GOT3 (cell line): ENCODE measurements around the gene CDKL4.
"Not testable (repeated sequence)": the region's sequence is repeated elsewhere in the genome, so short reads cannot be mapped to it uniquely, and the experiment has no call there.

Experiments
- DNase-seq: peaks from one replicate; lab custom pipeline; 2025; ENCODE audit warnings: mixed read lengths; lab: John Stamatoyannopoulos, UW

CDKL4 gene

DNA sequence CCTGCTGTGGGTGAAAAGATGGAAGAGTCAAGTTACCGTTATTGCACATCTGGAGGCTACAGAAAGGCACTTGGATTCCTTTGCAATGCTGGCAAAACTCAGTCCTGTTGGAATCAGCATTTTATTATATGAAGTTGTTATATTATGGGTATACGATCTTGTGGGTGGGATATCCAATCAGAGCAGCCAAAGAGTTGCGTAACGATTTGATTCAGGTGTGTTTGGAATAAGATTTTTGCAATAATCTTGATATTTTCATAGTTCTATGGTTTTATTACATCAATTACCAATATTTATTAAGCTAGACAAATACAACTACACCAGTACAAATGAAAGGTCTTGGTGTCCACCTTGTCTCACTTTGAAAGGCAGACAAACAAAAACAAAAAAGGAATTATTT lies 65.0 kb downstream of the CDKL4 start:
- DNase-seq = no peak

- DNase-seq = no peak
Measured at GRCh38 chr2:39176997-39177396, 66.8 kb downstream of the CDKL4 start.

GRCh38 chr2:39175026-39175812 lies 68.6 kb downstream of the CDKL4 start:
- DNase-seq = no peak

- DNase-seq = no peak
Measured at GRCh38 chr2:39174022-39174421, 69.7 kb downstream of the CDKL4 start.

DNA sequence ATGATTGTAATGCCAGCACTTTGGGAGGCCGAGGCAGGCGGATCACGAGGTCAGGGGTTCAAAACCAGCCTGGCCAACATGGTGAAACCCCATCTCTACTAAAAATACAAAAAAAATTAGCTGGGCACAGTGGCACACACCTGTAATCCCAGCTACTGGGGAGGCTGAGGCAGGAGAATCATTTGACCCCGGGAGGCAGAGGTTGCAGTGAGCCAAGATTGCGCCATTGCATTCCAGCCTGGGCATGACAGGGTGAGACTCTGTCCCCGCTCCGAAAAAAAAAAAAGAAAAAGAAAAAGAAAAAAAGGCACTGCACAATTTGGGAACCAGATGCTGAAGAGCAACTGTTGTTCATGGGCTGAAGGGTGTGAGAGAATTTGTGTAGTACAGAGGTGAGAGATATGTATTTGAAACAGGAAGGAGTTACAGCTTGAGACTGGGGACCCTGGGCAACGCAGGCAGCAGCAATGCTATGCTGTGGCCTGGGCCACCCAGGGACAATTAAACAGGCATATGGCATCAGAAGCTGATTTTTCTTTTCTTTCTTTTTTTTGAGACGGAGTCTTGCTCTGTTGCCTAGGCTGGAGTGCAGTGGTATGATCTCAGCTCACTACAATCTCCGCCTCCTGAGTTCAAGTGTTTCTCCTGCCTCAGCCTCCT lies 71.6 kb downstream of the CDKL4 start:
- DNase-seq = not testable (repeated sequence)

- DNase-seq = no peak
Measured at GRCh38 chr2:39171621-39172020, 72.1 kb downstream of the CDKL4 start.

GRCh38 chr2:39164089-39164488 lies 79.7 kb downstream of the CDKL4 start:
- DNase-seq = no peak

DNA sequence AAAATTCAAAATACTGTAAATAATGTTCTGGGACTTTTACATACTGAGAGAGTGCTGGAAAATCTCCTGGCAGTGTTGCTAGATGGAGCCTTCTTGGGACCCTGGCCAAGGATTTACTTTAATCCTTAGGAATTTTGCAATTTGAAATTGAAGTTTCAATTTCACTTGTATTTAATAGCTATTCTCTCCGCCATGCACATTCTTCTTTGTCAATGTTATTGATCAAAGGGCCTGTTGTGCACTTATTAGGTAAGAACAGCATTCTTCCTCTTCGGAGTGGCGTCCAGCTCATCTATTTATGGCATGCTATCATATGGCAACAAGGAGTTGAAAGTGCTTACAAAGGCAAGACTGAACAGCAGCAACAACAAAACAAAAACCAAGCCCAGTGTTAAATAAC lies 82.8 kb downstream of the CDKL4 start:
- DNase-seq = no peak

GRCh38 chr2:39159283-39159682 lies 84.5 kb downstream of the CDKL4 start:
- DNase-seq = no peak

DNA sequence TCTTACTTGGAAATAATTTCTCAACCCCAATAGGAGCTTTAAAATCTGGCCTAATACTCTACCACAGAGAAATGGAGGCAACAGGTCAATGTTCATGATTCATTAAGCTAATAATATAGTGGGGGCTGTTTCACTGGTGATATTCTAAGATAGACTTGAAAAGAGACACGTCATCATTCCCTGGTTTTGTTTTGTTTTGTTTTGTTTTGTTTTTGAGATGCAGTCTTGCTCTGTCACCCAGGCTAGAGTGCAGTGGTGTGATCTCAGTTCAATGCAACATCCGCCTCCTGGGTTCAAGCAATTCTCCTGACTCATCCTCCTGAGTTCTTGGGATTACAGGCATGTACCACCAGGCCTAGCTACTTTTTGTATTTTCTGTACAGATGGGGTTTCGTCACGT lies 85.4 kb downstream of the CDKL4 start:
- no peak for DNase-seq

- no peak for DNase-seq
Measured at GRCh38 chr2:39156846-39157245, 86.9 kb downstream of the CDKL4 start.

- DNase-seq = no peak
Measured at GRCh38 chr2:39156107-39156506, 87.7 kb downstream of the CDKL4 start.

DNA sequence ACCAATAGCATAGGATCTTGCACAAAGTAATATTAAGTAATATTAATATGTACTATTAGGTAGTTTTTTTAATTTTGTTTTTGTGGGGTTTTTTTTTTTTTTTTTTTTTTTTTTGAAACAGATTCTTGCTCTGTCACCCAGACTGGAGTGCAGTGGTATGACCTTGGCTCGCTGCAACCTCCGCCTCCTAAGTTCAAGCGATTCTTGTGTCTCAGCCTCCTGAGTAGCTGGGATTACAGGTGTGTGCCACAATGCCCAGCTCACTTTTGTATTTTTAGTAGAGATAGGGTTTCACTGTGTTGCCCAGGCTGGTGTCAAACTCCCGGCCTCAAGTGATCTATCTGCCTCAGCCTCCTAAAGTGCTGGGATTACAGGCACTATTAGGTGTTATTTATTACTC lies 88.2 kb downstream of the CDKL4 start:
- not testable (repeated sequence) for DNase-seq

- DNase-seq = no peak
Measured at GRCh38 chr2:39154944-39155343, 88.8 kb downstream of the CDKL4 start.

- DNase-seq = no peak
Measured at GRCh38 chr2:39153312-39153711, 90.5 kb downstream of the CDKL4 start.

DNA sequence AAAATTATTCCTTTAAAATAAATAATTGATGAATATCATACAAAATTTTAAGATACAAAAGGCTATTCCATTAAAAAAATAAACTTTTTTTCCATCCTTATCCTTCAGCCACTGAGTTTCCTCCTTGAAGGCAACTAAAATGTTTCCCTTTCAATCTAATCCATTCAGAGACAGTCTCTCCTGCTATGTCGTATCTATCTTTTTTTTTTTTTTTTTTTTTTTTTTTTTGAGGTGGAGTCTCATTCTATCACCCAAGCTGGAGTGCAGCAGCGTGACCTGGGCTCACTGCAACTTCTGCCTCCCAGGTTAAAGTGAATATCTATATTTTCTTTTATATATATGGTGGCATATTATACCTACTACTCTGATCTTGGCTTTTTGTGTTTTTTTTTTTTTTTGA lies 91.3 kb downstream of the CDKL4 start:
- no peak for DNase-seq

DNA sequence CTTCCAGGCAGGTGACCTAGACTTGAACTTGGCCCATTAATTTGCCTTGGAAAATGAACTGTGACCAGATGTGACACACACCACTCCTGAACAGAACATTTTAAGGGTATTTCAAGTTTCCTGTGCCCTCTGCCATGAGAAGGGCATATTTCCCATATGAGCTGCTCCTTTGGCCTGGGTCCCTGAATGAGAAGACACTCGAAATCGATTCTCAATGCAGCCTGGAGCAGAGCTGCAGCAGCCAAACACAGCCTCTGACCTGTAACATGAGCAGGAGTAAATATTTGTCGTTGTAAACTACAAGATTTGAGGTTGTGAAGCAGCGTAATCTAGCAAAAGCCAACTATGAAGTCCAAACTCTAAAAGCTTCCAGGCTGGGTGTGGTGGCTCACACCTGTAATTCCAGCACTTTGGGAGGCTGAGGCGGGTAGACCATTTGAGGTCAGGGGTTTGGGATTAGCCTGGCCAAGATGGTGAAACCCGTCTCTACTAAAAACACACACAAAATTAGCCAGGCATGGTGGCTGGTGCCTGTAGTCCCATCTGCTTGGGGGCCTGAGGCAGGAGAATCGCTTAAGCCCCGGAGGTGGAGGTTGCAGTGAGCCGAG lies 92.8 kb downstream of the CDKL4 start:
- no peak for DNase-seq

DNA sequence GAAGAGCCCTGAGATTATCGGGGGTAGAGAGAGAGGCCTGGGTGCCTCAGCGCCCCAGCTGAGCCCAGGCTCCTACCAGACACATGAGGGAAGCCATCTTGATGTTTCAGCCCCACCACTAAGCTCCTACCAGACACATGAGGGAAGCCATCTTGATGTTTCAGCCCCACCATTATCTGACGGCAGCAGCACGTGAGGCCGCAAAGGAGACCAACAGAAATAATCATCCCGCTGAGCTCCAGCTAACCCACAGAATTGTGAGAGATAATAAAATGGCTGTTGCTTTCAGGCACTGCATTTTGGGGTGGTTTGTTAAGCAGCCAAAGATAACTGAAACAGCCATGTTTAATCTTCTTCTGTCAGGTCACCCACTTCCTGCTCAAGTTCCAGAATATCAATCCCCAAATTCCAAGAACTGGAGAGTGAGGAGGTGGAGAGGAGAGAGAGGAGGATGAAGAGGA lies 93.6 kb downstream of the CDKL4 start:
- DNase-seq = no peak

- no peak for DNase-seq
Measured at GRCh38 chr2:39146630-39147029, 97.1 kb downstream of the CDKL4 start.

DNA sequence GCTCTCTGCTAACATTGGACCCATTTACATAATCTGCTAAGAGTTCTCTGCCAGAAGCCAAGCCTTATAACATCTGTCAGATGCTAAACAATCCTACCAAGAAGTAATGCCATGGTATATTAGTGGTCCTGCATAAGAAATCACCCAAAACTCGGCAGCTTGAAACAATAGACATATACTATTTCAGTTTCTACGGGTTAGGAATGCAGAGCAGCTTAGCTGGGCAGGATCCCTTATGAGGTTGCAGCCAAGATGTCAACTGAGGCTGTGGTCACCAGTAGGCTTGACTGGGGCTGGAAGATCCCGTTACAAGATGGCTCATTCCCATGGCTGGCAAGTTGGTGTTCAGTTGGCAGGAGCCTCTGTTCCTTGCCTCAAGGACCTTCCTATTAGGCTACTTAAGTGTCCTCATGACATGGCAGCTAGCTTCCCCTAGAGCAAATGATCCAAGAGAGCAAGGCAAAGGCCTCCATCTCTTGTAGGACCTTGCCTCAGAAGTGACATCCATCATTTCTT lies 97.8 kb downstream of the CDKL4 start:
- no peak for DNase-seq

DNA sequence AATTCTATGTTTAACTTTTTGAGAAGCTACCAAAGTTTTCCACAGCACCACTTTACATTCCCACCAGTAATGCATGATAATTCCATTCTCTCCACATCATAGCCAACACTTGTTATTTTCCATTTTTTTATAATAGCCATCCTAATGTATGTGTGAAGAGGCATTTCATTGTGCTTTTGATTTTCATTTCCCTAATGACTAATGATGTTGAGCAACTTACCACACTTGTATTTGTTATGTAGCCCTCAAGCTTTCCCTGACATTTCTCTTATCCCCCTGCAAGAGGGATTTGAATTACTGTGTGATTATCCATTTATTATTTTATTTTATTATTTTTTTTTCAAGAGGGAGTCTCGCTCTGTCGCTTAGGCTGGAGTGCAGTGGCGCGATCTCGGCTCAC lies 99.4 kb downstream of the CDKL4 start:
- no peak for DNase-seq

DNA sequence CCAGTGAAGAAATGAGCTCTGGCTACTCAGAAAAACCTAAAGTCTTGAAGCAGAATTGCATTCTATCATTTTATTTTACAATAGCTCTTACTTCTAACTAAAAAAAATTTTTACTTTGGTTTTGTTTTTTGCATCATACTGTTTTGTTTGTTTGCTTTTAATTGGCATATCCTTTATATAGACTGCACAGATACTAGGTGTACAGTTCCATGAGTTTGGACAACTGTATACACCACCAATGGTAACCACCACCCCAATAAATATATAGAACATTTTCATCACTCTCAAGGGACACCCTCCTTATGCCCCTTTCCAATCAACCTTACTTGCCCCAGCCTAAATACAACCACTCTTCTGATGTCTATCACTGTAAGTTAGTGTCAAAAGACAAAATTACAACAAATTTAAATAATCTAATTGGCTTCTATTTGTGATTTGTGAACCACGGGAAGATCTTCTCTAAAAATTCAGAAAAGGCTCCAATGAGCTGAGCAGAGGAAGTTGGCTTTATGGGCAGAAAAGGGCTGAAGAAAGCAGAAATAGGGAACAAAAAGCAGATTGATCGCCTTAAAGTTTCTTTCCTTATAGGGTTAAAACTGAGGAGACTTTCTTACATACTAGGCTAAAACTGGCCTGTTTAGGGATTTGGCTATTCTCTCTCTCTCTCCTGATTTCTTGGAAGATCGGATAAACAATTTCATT lies 100.7 kb downstream of the CDKL4 start:
- no peak for DNase-seq
